ENCODE data around the gene RASSF7. TPM values are rescaled to one million over a fixed set of nuclear protein-coding genes. Genes with fewer than 3 reads are reported as not detected.
A peak's percentile ranks its signal among the peaks of the same experiment; 100 is the strongest.

RASSF7 gene
- total and polyA plus RNA-seq, 2 of the 8 experiments (the other 6 are each of a cell fraction or from before 2014, with no cell fraction given), result 22.3 to 43.9 TPM

DNA sequence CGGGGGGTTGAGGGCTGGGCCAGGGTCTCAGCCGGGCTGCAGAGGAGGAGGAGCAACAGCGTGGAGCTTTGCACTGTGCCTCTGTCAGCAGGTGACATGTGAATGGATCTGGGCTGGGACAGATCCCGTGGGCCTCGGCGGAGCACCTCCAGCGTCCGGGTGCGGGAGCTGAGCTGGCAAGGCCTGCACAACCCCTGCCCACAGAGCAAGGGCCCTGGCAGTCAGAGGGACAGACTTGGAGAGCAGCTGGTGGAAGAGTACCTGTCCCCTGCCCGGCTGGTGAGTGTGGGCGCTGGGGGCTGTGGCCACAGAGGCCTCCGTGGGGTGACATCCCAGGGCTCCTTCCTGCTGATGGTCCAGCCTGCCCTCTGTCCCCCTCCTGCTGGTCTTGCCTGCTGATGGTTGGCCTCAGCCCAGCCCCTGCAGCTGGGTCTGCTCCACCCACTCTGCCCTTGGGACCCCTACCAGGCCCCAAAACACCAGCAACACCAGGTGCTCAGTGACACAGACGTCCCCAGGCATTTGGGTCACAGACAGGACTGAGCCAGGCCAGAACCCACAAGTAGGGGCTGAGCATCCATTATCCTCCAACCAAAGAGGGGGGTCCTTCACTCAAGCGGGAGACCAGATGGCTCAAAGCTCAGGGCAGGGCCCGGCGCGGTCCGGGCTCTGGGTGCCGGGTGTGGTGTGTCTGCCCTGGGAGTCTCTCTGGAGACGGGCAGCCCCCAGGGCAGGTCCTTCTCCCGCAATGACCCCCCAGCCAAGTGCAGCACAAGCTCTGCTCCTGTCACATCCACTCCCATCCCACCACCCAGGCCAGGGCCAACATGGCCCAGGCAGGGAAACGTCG lies 20.0 kb upstream of the RASSF7 start:
- H3K27me3 ChIP-seq (replicated peaks in 1 of 4; ENCODE audit: control insufficient read depth in 3 of 4, extremely low read depth in 1 of 4, insufficient read depth in 3 of 4, low read length in 3 of 4), result peaks cover 0 to 16% (median 6%) of the 10 kb centered on the region in 4 experiments; a peak in 5 of 7 replicates
- H3K14ac ChIP-seq (ENCODE audit: insufficient read length), result no peak overlapping the region
- H3K36me3 ChIP-seq (ENCODE audit: control insufficient read depth in 2 of 4, insufficient read depth in 4 of 4, low read length in 3 of 4), result no peaks in the 10 kb centered on the region
- H3K27ac ChIP-seq (ENCODE audit: low read depth, low read length), result no peak overlapping the region
- H3K4me1 ChIP-seq (replicated peaks in 1 of 4; ENCODE audit: control insufficient read depth in 3 of 4, insufficient read depth in 4 of 4, low read length in 3 of 4), result peaks cover 0 to 13% (median 8%) of the 10 kb centered on the region in 4 experiments; a peak in 5 of 7 replicates
- H3K4me3 ChIP-seq (ENCODE audit: extremely low read depth in 1 of 4, insufficient read depth in 2 of 4, low read depth in 3 of 4, low read length in 4 of 4), result no peak overlapping the region
- H2BK12ac ChIP-seq (ENCODE audit: low read depth, low read length), result no peak overlapping the region
- no peak overlapping the region for H2AFZ ChIP-seq (ENCODE audit: low read length)
- H2BK15ac ChIP-seq (ENCODE audit: low read length), result no peak overlapping the region
- no peaks in the 10 kb centered on the region for H3K79me1 ChIP-seq (ENCODE audit: low read depth, low read length)
- H3K4me2 ChIP-seq (ENCODE audit: insufficient read depth in 1 of 2, low read depth in 2 of 2, low read length in 2 of 2), result no peak overlapping the region
- no peak overlapping the region for H2AK5ac ChIP-seq (ENCODE audit: low read depth, low read length)
- no peak overlapping the region for H4K91ac ChIP-seq (replicated peaks; ENCODE audit: insufficient read length, low read length)
- no peak overlapping the region for H2BK20ac ChIP-seq (ENCODE audit: low read length)
- H4K8ac ChIP-seq (ENCODE audit: extremely low read depth, insufficient read depth, low read length), result peak overlapping the region; percentile 68; the same call in 1 of the 2 replicates
- no peak overlapping the region for H2BK120ac ChIP-seq (replicated peaks; ENCODE audit: low read depth, low read length)
- H3K4ac ChIP-seq (replicated peaks; ENCODE audit: insufficient read length, low read depth, low read length), result no peak overlapping the region
- WGBS, 2 experiments (ENCODE audit: extremely low coverage in 1 of 2, insufficient coverage in 1 of 2, insufficient read length in 1 of 2, insufficient replicate concordance in 2 of 2, low coverage in 1 of 2, low lambda C conversion rate in 2 of 2, missing lambda C conversion rate in 1 of 2), result 88% methylated on average over 18 of the region's 23 CpGs; no CpG with 5 or more reads in 1 of the 2 experiments
- no peak overlapping the region for H3K9ac ChIP-seq (replicated peaks in 1 of 4; ENCODE audit: extremely low read depth in 1 of 4, low read depth in 3 of 4, low read length in 3 of 4)
- CTCF ChIA-PET (ENCODE audit: partially characterized antibody), result interaction anchor here (0.6 to 2.0 kb wide), 4 partner anchors 10 to 179 kb away, joined by 3 to 4 read pairs (median 4); no protein-coding TSS in a partner anchor
- H3K23me2 ChIP-seq (ENCODE audit: low read depth, low read length), result peaks cover 15% of the 10 kb centered on the region; the same call in 1 of the 2 replicates
- POLR2A ChIA-PET (ENCODE audit: partially characterized antibody), result interaction anchor here (0.6 to 1.3 kb wide), 6 partner anchors 11 to 245 kb away, joined by 3 to 5 read pairs (median 4); partner anchors contain the start of genes IRF7 and PHRF1
- no peak overlapping the region for H3K56ac ChIP-seq (replicated peaks; ENCODE audit: insufficient read length, low read depth, low read length)
- no peaks in the 10 kb centered on the region for H3K79me2 ChIP-seq (ENCODE audit: control insufficient read depth in 1 of 2, insufficient read depth in 2 of 2, low read length in 2 of 2)
- H2BK5ac ChIP-seq (ENCODE audit: low read depth, low read length), result no peak overlapping the region
- DNase-seq (ENCODE audit: low read depth in 1 of 2, low spot score in 2 of 2), result no peak
- H4K20me1 ChIP-seq (replicated peaks in 1 of 2; ENCODE audit: control insufficient read depth in 1 of 2, insufficient read depth in 2 of 2, low read length in 2 of 2), result no peaks in the 10 kb centered on the region
- no peak overlapping the region for H3K23ac ChIP-seq (ENCODE audit: insufficient read length)
- H3K18ac ChIP-seq (ENCODE audit: extremely low read depth, low read length), result no peak overlapping the region
- FAIRE-seq, result no peak
- H3K9me3 ChIP-seq (ENCODE audit: insufficient read depth in 2 of 2, low read depth in 1 of 2, low read length in 1 of 2), result no peaks in the 10 kb centered on the region
- no peak overlapping the region for H4K5ac ChIP-seq (ENCODE audit: insufficient read length, low read depth, low read length)
- TF ChIP-seq RAD21 (IDR thresholded peaks at IDR 0.05 in 1 of 2, conservative IDR thresholded peaks at IDR 0.05 in 1 of 2; ENCODE audit: low read depth in 2 of 2, low read length in 2 of 2) (no peak), CBX5 (IDR thresholded peaks at IDR 0.05; ENCODE audit: low read depth, low read length) (no peak), JUND (IDR thresholded peaks at IDR 0.05; ENCODE audit: low read length) (no peak), TCF12 (IDR thresholded peaks at IDR 0.05; ENCODE audit: low read depth, low read length) (no peak), SAP30 (IDR thresholded peaks at IDR 0.05; ENCODE audit: insufficient read depth, insufficient replicate concordance, low read length) (no peak), CHD2 (IDR thresholded peaks at IDR 0.05; ENCODE audit: low read length) (no peak), GTF2F1 (IDR thresholded peaks at IDR 0.05; ENCODE audit: borderline replicate concordance, low read depth, low read length) (no peak), TAF1 (IDR thresholded peaks at IDR 0.05; ENCODE audit: low read depth, low read length) (no peak), BRCA1 (IDR thresholded peaks at IDR 0.05; ENCODE audit: low read depth, low read length) (no peak), KDM1A (IDR thresholded peaks at IDR 0.05; ENCODE audit: borderline replicate concordance, low read length) (no peak)
- TF ChIP-seq, protein P1, sequence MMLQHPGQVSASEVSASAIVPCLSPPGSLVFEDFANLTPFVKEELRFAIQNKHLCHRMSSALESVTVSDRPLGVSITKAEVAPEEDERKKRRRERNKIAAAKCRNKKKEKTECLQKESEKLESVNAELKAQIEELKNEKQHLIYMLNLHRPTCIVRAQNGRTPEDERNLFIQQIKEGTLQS (IDR thresholded peaks at IDR 0.05; ENCODE audit: insufficient read depth, low read depth, low read length), result no peak
